ENCODE measurements around the gene PPP1R27. TPM values are rescaled to one million over a fixed set of nuclear protein-coding genes. Genes with fewer than 3 reads are reported as not detected.

Gene PPP1R27
- total RNA-seq, 1 experiment from 2014 or later: not detected

- peak; percentile 62 for DNase-seq
- H3K36me3 ChIP-seq (replicated peaks; ENCODE audit: control insufficient read depth, insufficient read depth, low read length): no peaks in the 10 kb centered on the region
- peaks cover 9% of the 10 kb centered on the region for H3K27me3 ChIP-seq (ENCODE audit: control insufficient read depth, insufficient read depth, low read length)
- no peak overlapping the region for H3K4me3 ChIP-seq (ENCODE audit: insufficient read depth, low read depth, low read length)
Observed at GRCh38 chr17:81810892-81811704, 23.8 kb downstream of the PPP1R27 start.

GRCh38 chr17:81810476-81810875 lies 24.4 kb downstream of the PPP1R27 start:
- DNase-seq: no peak
- no peaks in the 10 kb centered on the region for H3K36me3 ChIP-seq (replicated peaks; ENCODE audit: control insufficient read depth, insufficient read depth, low read length)
- peaks cover 15% of the 10 kb centered on the region for H3K27me3 ChIP-seq (ENCODE audit: control insufficient read depth, insufficient read depth, low read length)
- H3K4me3 ChIP-seq (ENCODE audit: insufficient read depth, low read depth, low read length): no peak overlapping the region

- DNase-seq: peak; percentile 48
- Histone ChIP-seq H3K36me3 (replicated peaks; ENCODE audit: control insufficient read depth, insufficient read depth, low read length) (no peaks in the 10 kb centered on the region), H3K4me3 (ENCODE audit: insufficient read depth, low read depth, low read length) (no peak overlapping the region), H3K27me3 (ENCODE audit: control insufficient read depth, insufficient read depth, low read length) (peaks cover 22% of the 10 kb centered on the region)
Observed at GRCh38 chr17:81809556-81809998, 25.3 kb downstream of the PPP1R27 start.

GRCh38 chr17:81808778-81809555 lies 25.9 kb downstream of the PPP1R27 start:
- Histone ChIP-seq H3K4me3 (ENCODE audit: insufficient read depth, low read depth, low read length) (no peak overlapping the region), H3K36me3 (replicated peaks; ENCODE audit: control insufficient read depth, insufficient read depth, low read length) (no peaks in the 10 kb centered on the region), H3K27me3 (ENCODE audit: control insufficient read depth, insufficient read depth, low read length) (peaks cover 28% of the 10 kb centered on the region)
- DNase-seq: peak; percentile 72

- peaks cover 39% of the 10 kb centered on the region for H3K27me3 ChIP-seq (ENCODE audit: control insufficient read depth, insufficient read depth, low read length)
- no peak overlapping the region for H3K4me3 ChIP-seq (ENCODE audit: insufficient read depth, low read depth, low read length)
- peak; percentile 51 for DNase-seq
- no peaks in the 10 kb centered on the region for H3K36me3 ChIP-seq (replicated peaks; ENCODE audit: control insufficient read depth, insufficient read depth, low read length)
Observed at GRCh38 chr17:81807839-81808238, 27.0 kb downstream of the PPP1R27 start.

GRCh38 chr17:81807210-81807719 lies 27.6 kb downstream of the PPP1R27 start:
- no peak for DNase-seq
- Histone ChIP-seq H3K36me3 (replicated peaks; ENCODE audit: control insufficient read depth, insufficient read depth, low read length) (no peaks in the 10 kb centered on the region), H3K27me3 (ENCODE audit: control insufficient read depth, insufficient read depth, low read length) (peaks cover 45% of the 10 kb centered on the region), H3K4me3 (ENCODE audit: insufficient read depth, low read depth, low read length) (no peak overlapping the region)

GRCh38 chr17:81806461-81807209 lies 28.2 kb downstream of the PPP1R27 start:
- no peak overlapping the region for H3K4me3 ChIP-seq (ENCODE audit: insufficient read depth, low read depth, low read length)
- no peaks in the 10 kb centered on the region for H3K36me3 ChIP-seq (replicated peaks; ENCODE audit: control insufficient read depth, insufficient read depth, low read length)
- H3K27me3 ChIP-seq (ENCODE audit: control insufficient read depth, insufficient read depth, low read length): peaks cover 51% of the 10 kb centered on the region
- peak; percentile 83 for DNase-seq

GRCh38 chr17:81805707-81806460 lies 29.0 kb downstream of the PPP1R27 start:
- Histone ChIP-seq H3K27me3 (ENCODE audit: control insufficient read depth, insufficient read depth, low read length) (peaks cover 57% of the 10 kb centered on the region), H3K36me3 (replicated peaks; ENCODE audit: control insufficient read depth, insufficient read depth, low read length) (no peaks in the 10 kb centered on the region), H3K4me3 (ENCODE audit: insufficient read depth, low read depth, low read length) (no peak overlapping the region)
- peak; percentile 60 for DNase-seq

- peak; percentile 87 for DNase-seq
- no peaks in the 10 kb centered on the region for H3K36me3 ChIP-seq (replicated peaks; ENCODE audit: control insufficient read depth, insufficient read depth, low read length)
- H3K4me3 ChIP-seq (ENCODE audit: insufficient read depth, low read depth, low read length): peak overlapping the region; percentile 27; the same call in 1 of the 2 replicates
- peaks cover 58% of the 10 kb centered on the region for H3K27me3 ChIP-seq (ENCODE audit: control insufficient read depth, insufficient read depth, low read length)
Observed at GRCh38 chr17:81804559-81805399, 30.1 kb downstream of the PPP1R27 start.

GRCh38 chr17:81803728-81804558 lies 30.9 kb downstream of the PPP1R27 start, which contains the start of gene GCGR:
GCGR (plus strand) TSS chr17:81804150; CDS start chr17:81809019, 4,869 bp downstream.
- DNase-seq: peak; percentile 88
- H3K27me3 ChIP-seq (ENCODE audit: control insufficient read depth, insufficient read depth, low read length): peaks cover 58% of the 10 kb centered on the region
- no peaks in the 10 kb centered on the region for H3K36me3 ChIP-seq (replicated peaks; ENCODE audit: control insufficient read depth, insufficient read depth, low read length)
- H3K4me3 ChIP-seq (ENCODE audit: insufficient read depth, low read depth, low read length): peak within 1 kb of the TSS; percentile 30

GRCh38 chr17:81802856-81803643 lies 31.8 kb downstream of the PPP1R27 start:
- peak; percentile 78 for DNase-seq
- peak overlapping the region; percentile 10; the same call in 1 of the 2 replicates for H3K4me3 ChIP-seq (ENCODE audit: insufficient read depth, low read depth, low read length)
- no peaks in the 10 kb centered on the region for H3K36me3 ChIP-seq (replicated peaks; ENCODE audit: control insufficient read depth, insufficient read depth, low read length)
- peaks cover 58% of the 10 kb centered on the region for H3K27me3 ChIP-seq (ENCODE audit: control insufficient read depth, insufficient read depth, low read length)

Measured in H7 (cell line).